H1 (cell line): ENCODE data around the gene UQCR10. TPM values are rescaled to one million over a fixed set of nuclear protein-coding genes. Genes with fewer than 3 reads are reported as not detected.

Experiments used
- CBX8 ChIP-seq: fragments of 300-800, 300-1000 bp; sonication (generic); IDR thresholded peaks from 2 replicates; pipeline ENCODE4 v1.7.1; 2016; ENCODE audit warnings: low read depth, low read length, borderline replicate concordance
- CHD2 ChIP-seq: IDR thresholded peaks from 2 replicates; pipeline ENCODE4 v1.6.1; 2012; ENCODE audit warnings: low read length, improper control_type of control experiment
- CTCF ChIP-seq, 3 experiments: IDR thresholded peaks; 1 replicate in 2 of 3; 2 replicates in 1 of 3; pipeline versions ENCODE4 v1.5.1 to v1.6.1; 2011; ENCODE audit warnings: low read length in 3 of 3, mild to moderate bottlenecking in 3 of 3, inconsistent platforms in 2 of 3, low read depth in 1 of 3, moderate library complexity in 1 of 3; ENCODE audit not compliant: insufficient read depth in 1 of 3; ENCODE audit errors: control extremely low read depth in 1 of 3
- EGR1 ChIP-seq: IDR thresholded peaks from 2 replicates; pipeline ENCODE4 v1.6.1; 2011; ENCODE audit warnings: low read depth, low read length, borderline replicate concordance
- KDM1A ChIP-seq: fragments of 200-600, 300-600 bp; sonication (generic); IDR thresholded peaks from 2 replicates; pipeline ENCODE4 v1.7.1; 2016; ENCODE audit warnings: mild to moderate bottlenecking, low read length, borderline replicate concordance
- POLR2AphosphoS5 ChIP-seq: IDR thresholded peaks from 2 replicates; pipeline ENCODE4 v1.6.1; 2011; ENCODE audit warnings: low read depth, low read length
- SAP30 ChIP-seq: fragments of 300-600 bp; sonication (generic); IDR thresholded peaks from 2 replicates; pipeline ENCODE4 v1.7.1; 2012; ENCODE audit warnings: low read length, moderate library complexity, mild to moderate bottlenecking, inconsistent platforms; ENCODE audit not compliant: insufficient read depth, insufficient replicate concordance
- SP1 ChIP-seq: IDR thresholded peaks from 2 replicates; pipeline ENCODE4 v1.6.1; 2011; ENCODE audit warnings: low read depth, low read length
- polyA plus RNA-seq, 7 experiments: library from polyadenylated mRNA; depleted of rRNA in 3 of 7; stranded (reverse) in 5 of 7; unstranded in 2 of 7; fragments of >200 nt in 5 of 7; fragments of 200-250 nt in 2 of 7; gene quantifications; 1 replicate in 5 of 7; 2 replicates in 1 of 7; 4 replicates in 1 of 7; pipeline versions ENCODE4 v1.2.1 to v1.2.3, GENCODE V29; 2011 to 2013; ENCODE audit warnings: missing spikeins in 2 of 7, mixed read lengths in 2 of 7
- total RNA-seq: library from RNA; stranded (reverse); fragmentation: NEBNext Ultra II Directional; extraction: Animal tissue kit (Norgen Biotek cat#: 25700); gene quantifications from 2 replicates; pipeline ENCODE4 v1.2.1, GENCODE V29; 2021

The UQCR10 gene
- total and polyA plus RNA-seq, 2 of the 8 experiments (the other 6 are each of a cell fraction or from before 2014, with no cell fraction given): 102 to 260 TPM

DNA sequence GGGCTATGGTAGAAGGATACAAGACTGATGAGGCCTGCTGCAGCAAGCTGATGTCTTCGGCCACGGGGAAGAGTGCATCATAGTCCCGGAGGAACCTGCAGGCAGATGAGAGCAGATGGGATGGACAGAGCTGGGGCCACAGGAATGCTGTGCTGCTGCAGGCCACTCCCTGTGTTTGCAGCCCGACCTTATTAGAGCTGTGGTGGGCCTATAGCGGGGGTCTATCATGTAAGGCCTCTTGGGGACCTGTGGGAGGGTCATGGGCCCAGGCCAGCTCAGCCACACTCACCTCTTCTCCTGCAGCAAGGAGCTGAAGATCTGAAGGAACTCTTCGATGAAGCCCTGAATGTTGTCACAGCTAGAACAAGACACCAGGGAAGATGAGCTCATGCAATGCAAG, 39.0 kb downstream of the UQCR10 start (continued):
- TF ChIP-seq SP1: no peak
- no peak for TF ChIP-seq SAP30
- no peak for TF ChIP-seq CBX8
- TF ChIP-seq KDM1A: no peak
- TF ChIP-seq EGR1: no peak
- TF ChIP-seq CHD2: no peak
- TF ChIP-seq POLR2AphosphoS5: no peak
- TF ChIP-seq CTCF (IDR thresholded peaks at IDR 0.05; ENCODE audit: control extremely low read depth in 1 of 3, insufficient read depth in 1 of 3, low read depth in 1 of 3, low read length in 3 of 3): no peak
